IPS-20b (cell line): ENCODE results near the gene ZNRF3.

Experiments used
- H3K27ac ChIP-seq: one replicate; pipeline ENCODE4 v1.5.1; 2013; ENCODE audit warnings: low read length
- H3K27me3 ChIP-seq: 2 replicates; pipeline ENCODE4 v1.6.1; 2013; ENCODE audit warnings: mild to moderate bottlenecking, low read length, inconsistent platforms; ENCODE audit not compliant: insufficient read depth
- H3K36me3 ChIP-seq: 2 replicates; pipeline ENCODE4 v1.6.1; 2013; ENCODE audit warnings: low read depth, mild to moderate bottlenecking, inconsistent platforms, low read length, moderate library complexity; ENCODE audit not compliant: insufficient read depth
- H3K4me1 ChIP-seq: 2 replicates; pipeline ENCODE4 v1.6.1; 2013; ENCODE audit warnings: mild to moderate bottlenecking, control low read depth, inconsistent platforms, low read length, moderate library complexity; ENCODE audit not compliant: insufficient read depth
- H3K4me3 ChIP-seq: 2 replicates; pipeline ENCODE4 v1.5.1; 2013; ENCODE audit warnings: mild to moderate bottlenecking, low read length, inconsistent platforms
- H3K9ac ChIP-seq: 2 replicates; pipeline ENCODE4 v1.6.1; 2013; ENCODE audit warnings: low read depth, mild to moderate bottlenecking, inconsistent platforms, low read length, moderate library complexity
- H3K9me3 ChIP-seq: 2 replicates; pipeline ENCODE4 v1.6.1; 2013; ENCODE audit warnings: mild to moderate bottlenecking, low read depth, low read length, inconsistent platforms; ENCODE audit not compliant: insufficient read depth

ZNRF3 gene

GRCh38 chr22:28949788-28950187 lies 66.4 kb downstream of the ZNRF3 start:
- Histone ChIP-seq H3K9me3 (no peaks in the 10 kb centered on the region), H3K9ac (no peak overlapping the region), H3K27me3 (no peaks in the 10 kb centered on the region), H3K36me3 (no peaks in the 10 kb centered on the region), H3K27ac (no peak overlapping the region), H3K4me1 (peaks cover 29% of the 10 kb centered on the region), H3K4me3 (no peak overlapping the region)

- no peaks in the 10 kb centered on the region for H3K36me3 ChIP-seq
- no peak overlapping the region for H3K27ac ChIP-seq
- no peak overlapping the region for H3K9ac ChIP-seq
- no peaks in the 10 kb centered on the region for H3K27me3 ChIP-seq
- H3K4me3 ChIP-seq, result no peak overlapping the region
- no peaks in the 10 kb centered on the region for H3K9me3 ChIP-seq
- peaks cover 29% of the 10 kb centered on the region for H3K4me1 ChIP-seq
These were observed 67.4 kb downstream of the ZNRF3 start for GRCh38 chr22:28950617-28951411.

- Histone ChIP-seq H3K36me3 (no peaks in the 10 kb centered on the region), H3K4me3 (no peak overlapping the region), H3K9me3 (no peaks in the 10 kb centered on the region), H3K9ac (no peak overlapping the region), H3K27ac (no peak overlapping the region), H3K4me1 (peaks cover 29% of the 10 kb centered on the region), H3K27me3 (no peaks in the 10 kb centered on the region)
These were observed 68.2 kb downstream of the ZNRF3 start for GRCh38 chr22:28951530-28951929.

- Histone ChIP-seq H3K27ac (no peak overlapping the region), H3K9ac (no peak overlapping the region), H3K4me3 (no peak overlapping the region), H3K4me1 (peaks cover 29% of the 10 kb centered on the region), H3K9me3 (no peaks in the 10 kb centered on the region), H3K27me3 (no peaks in the 10 kb centered on the region), H3K36me3 (no peaks in the 10 kb centered on the region)
These were observed 68.7 kb downstream of the ZNRF3 start for GRCh38 chr22:28951969-28952521.

- Histone ChIP-seq H3K4me3 (peak overlapping the region; percentile 1; the same call in 1 of the 2 replicates), H3K27ac (no peak overlapping the region), H3K36me3 (no peaks in the 10 kb centered on the region), H3K4me1 (peaks cover 29% of the 10 kb centered on the region), H3K9me3 (no peaks in the 10 kb centered on the region), H3K9ac (peak overlapping the region; percentile 14; the same call in 1 of the 2 replicates), H3K27me3 (no peaks in the 10 kb centered on the region)
These were observed 69.5 kb downstream of the ZNRF3 start for GRCh38 chr22:28952857-28953256.

- Histone ChIP-seq H3K9me3 (no peaks in the 10 kb centered on the region), H3K9ac (no peak overlapping the region), H3K36me3 (no peaks in the 10 kb centered on the region), H3K27me3 (no peaks in the 10 kb centered on the region), H3K4me3 (no peak overlapping the region), H3K27ac (no peak overlapping the region), H3K4me1 (peaks cover 29% of the 10 kb centered on the region)
These were observed 70.0 kb downstream of the ZNRF3 start for GRCh38 chr22:28953403-28953802.

- Histone ChIP-seq H3K36me3 (no peaks in the 10 kb centered on the region), H3K9ac (no peak overlapping the region), H3K4me1 (peaks cover 29% of the 10 kb centered on the region), H3K27ac (no peak overlapping the region), H3K4me3 (no peak overlapping the region), H3K27me3 (no peaks in the 10 kb centered on the region), H3K9me3 (no peaks in the 10 kb centered on the region)
These were observed 70.9 kb downstream of the ZNRF3 start for GRCh38 chr22:28953976-28954880.

GRCh38 chr22:28955817-28956216 lies 72.4 kb downstream of the ZNRF3 start:
- H3K27me3 ChIP-seq, result no peaks in the 10 kb centered on the region
- H3K36me3 ChIP-seq, result 0 out of 2 replicates have a peak, but pooled peaks cover 4% of the 10 kb centered on the region
- no peak overlapping the region for H3K4me3 ChIP-seq
- no peaks in the 10 kb centered on the region for H3K9me3 ChIP-seq
- no peak overlapping the region for H3K9ac ChIP-seq
- peaks cover 19% of the 10 kb centered on the region for H3K4me1 ChIP-seq
- H3K27ac ChIP-seq, result no peak overlapping the region

- 0 out of 2 replicates have a peak, but pooled peaks cover 4% of the 10 kb centered on the region for H3K36me3 ChIP-seq
- no peaks in the 10 kb centered on the region for H3K9me3 ChIP-seq
- no peak overlapping the region for H3K9ac ChIP-seq
- H3K4me1 ChIP-seq, result peaks cover 20% of the 10 kb centered on the region
- no peaks in the 10 kb centered on the region for H3K27me3 ChIP-seq
- no peak overlapping the region for H3K27ac ChIP-seq
- no peak overlapping the region for H3K4me3 ChIP-seq
These were observed 73.1 kb downstream of the ZNRF3 start for GRCh38 chr22:28956506-28956905.

- Histone ChIP-seq H3K4me3 (no peak overlapping the region), H3K27me3 (no peaks in the 10 kb centered on the region), H3K27ac (no peak overlapping the region), H3K9me3 (no peaks in the 10 kb centered on the region), H3K36me3 (0 out of 2 replicates have a peak, but pooled peaks cover 4% of the 10 kb centered on the region), H3K9ac (no peak overlapping the region), H3K4me1 (peaks cover 11% of the 10 kb centered on the region)
These were observed 75.2 kb downstream of the ZNRF3 start for GRCh38 chr22:28958611-28959010.

GRCh38 chr22:28962042-28962554 lies 78.7 kb downstream of the ZNRF3 start:
- Histone ChIP-seq H3K4me3 (no peak overlapping the region), H3K27me3 (no peaks in the 10 kb centered on the region), H3K27ac (no peak overlapping the region), H3K9ac (no peak overlapping the region), H3K4me1 (peaks cover 19% of the 10 kb centered on the region), H3K36me3 (0 out of 2 replicates have a peak, but pooled peaks cover 4% of the 10 kb centered on the region), H3K9me3 (no peaks in the 10 kb centered on the region)
